B cell (primary cell): Measurements from ENCODE around the gene IQSEC3.

Experiments used
- CTCF ChIP-seq: fragments of 200-600 bp; IDR thresholded peaks from one replicate; pipeline ENCODE4 v1.8.0; 2022; ENCODE audit warnings: antibody characterized with exemption, mild to moderate bottlenecking
- EZH2 ChIP-seq: IDR thresholded peaks from 2 replicates; pipeline ENCODE4 v1.6.1; 2012; ENCODE audit warnings: borderline replicate concordance, low read depth, mild to moderate bottlenecking, moderate library complexity, low read length; ENCODE audit not compliant: insufficient read depth, poor library complexity, severe bottlenecking

GRCh38 chr12:223841-224240 lies 157.3 kb downstream of the IQSEC3 start:
- TF ChIP-seq CTCF (no peak), EZH2 (no peak)
